Astrocyte (in vitro differentiated cells and primary cell): ENCODE measurements around the gene SMPD3.

ENCODE experiments used
- CTCF ChIP-seq: IDR thresholded peaks from 2 replicates; pipeline ENCODE4 v1.5.1; 2011; ENCODE audit warnings: low read depth, mild to moderate bottlenecking, inconsistent platforms, low read length, moderate library complexity; ENCODE audit not compliant: insufficient read depth
- EZH2 ChIP-seq: IDR thresholded peaks from 2 replicates; pipeline ENCODE4 v1.6.1; 2012; ENCODE audit warnings: mild to moderate bottlenecking, low read length, inconsistent platforms; ENCODE audit not compliant: insufficient read depth

GRCh38 chr16:68387301-68387700 is 61.0 kb downstream of the SMPD3 start:
- no peak for TF ChIP-seq CTCF
- TF ChIP-seq EZH2, result no peak
